Activated gamma-delta T cell (primary cell): ENCODE measurements around the gene PEG3.
"Not testable (repeated sequence)": the region's sequence is repeated elsewhere in the genome, so short reads cannot be mapped to it uniquely, and the experiment has no call there.

Experiments used
- DNase-seq: peaks from one replicate; lab custom pipeline; 2025; lab: John Stamatoyannopoulos, UW
- total RNA-seq, 2 donors: gene quantifications; one replicate each; lab custom pipeline; 2026; lab: John Stamatoyannopoulos, UW

PEG3 gene
- 0.04 to 0.26 reads per million in 2 donors for total RNA-seq

DNA sequence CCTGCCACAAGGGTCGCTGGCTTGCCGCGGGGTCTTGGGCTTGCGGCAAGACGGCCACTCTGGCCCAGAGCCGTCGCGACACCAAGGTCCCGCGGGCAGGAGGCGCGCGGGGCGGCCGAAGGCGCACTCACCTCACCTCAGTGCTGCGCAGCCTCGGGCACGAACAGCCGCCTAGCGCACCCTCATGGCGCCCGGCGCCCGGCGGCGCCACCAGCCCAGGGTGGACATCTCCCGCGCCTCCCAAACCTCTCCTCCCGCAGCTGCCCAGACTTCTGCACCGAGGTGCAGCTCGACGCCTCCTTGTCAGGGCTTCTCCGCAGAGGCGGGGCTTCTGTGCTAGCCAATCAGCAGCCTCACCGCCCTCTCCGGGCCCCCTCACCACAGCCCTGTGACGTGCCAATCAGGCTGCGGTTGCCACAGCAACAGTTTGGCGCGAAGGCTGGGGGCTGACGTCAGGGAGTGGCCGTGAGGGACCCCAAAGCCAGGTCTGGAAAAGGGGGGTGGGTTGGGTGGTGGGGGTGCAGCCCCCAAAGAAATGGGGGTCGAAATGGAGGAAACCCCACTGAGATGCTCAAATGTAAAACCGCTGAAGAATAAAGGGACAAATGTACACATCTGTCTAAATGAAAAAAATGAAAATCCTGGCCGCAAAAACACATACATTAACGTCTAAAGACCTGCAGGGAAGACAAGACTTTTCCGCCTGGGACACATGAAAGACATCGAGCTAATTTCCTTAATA, at the start of gene PEG3, which contains the start of gene ZIM2:
Gene PEG3 (minus strand): TSS at position 276 of the 742 bp plus-strand sequence. CDS start 16,071 bp downstream, outside the sequence.
Gene ZIM2 (minus strand): TSS at position 276 of the 742 bp plus-strand sequence. CDS start 16,449 bp downstream, outside the sequence.
- DNase-seq: no peak

DNA sequence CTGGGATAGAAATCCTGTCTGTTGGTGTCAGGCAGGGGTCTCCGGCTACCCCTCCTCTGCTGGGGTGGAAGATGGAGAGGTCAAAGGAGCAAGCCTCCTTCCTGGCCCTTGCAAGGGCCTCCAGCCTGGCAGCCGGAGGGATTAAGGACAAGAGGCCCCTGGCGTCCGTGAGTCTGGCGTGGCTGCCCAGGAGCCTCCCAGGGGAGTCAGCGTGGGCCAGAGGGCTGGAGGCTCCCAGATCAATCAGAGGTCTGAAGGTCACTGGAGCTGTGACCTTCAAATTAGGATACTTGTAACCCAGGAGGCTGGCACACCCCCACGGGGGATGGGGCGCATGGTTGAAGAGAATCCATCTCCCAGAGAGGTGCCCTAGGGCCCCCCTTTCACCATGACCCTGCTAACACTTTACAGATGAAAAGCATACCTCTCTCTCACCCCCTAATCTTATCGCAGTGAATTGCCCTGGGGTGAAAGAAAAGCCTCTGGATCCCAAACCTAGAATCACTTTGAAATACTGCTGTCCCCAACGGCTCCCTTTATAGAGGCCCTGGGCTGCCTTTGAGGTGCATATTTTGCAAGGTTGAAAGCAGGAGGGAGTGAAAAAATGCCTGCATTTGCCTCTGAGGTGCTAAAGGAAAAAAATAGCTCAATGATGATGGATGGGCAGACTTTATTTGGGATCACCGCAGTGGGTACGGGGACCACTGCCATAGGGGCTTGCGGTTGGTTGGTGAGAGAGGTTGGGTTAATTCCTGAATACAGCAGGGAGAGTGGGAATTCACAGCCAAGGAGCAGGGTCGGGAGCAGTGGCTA, 44.9 kb upstream of the PEG3 start:
- no peak for DNase-seq

DNA sequence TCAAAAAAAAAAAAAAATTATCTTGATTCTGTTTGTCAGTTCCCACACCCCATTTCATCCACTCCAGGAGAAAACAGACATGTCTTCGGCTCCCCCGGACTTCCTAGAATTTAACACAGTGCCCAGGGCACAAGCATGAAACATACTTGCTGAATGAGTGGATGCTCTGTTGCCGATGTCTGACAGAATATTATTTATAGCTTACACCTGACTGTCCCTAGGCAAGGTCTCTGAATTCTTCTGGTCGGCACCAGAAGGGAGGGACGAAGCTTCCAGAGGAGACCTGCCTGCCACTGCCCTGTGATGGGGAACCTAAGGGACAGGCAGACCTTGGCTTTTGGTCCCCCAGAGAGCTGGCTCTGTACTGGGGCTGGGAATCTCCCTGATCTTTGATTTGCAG, 43.9 kb upstream of the PEG3 start:
- DNase-seq: no peak

DNA sequence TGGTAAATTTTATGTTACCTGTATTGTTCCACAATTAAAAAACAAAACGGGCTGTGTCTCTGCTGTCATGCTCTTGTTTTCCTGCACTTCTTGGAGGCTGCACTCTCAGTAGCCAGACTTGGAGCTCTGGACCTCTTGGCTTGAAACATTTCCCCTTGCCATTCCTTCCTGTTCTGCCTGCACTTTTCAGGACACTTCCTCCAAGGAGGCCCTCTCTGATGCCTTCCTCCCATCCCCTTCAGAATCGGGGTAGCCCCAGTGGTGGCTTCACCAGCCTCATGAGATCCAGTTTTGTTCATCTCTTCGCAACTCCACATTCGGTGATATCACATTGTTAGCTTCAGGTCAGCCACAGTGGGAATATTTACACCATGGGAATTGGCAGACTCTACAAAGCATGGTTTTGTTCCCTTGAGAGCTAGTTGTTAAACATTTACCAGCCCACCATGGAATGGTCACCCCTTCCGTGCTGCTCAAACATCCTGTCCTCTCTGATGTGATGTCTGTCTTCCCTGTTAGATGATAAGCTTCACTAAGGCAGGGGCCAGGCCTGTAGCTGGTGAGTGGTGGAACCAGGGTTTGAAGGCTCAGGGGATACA, 40.2 kb upstream of the PEG3 start:
- DNase-seq: no peak

DNA sequence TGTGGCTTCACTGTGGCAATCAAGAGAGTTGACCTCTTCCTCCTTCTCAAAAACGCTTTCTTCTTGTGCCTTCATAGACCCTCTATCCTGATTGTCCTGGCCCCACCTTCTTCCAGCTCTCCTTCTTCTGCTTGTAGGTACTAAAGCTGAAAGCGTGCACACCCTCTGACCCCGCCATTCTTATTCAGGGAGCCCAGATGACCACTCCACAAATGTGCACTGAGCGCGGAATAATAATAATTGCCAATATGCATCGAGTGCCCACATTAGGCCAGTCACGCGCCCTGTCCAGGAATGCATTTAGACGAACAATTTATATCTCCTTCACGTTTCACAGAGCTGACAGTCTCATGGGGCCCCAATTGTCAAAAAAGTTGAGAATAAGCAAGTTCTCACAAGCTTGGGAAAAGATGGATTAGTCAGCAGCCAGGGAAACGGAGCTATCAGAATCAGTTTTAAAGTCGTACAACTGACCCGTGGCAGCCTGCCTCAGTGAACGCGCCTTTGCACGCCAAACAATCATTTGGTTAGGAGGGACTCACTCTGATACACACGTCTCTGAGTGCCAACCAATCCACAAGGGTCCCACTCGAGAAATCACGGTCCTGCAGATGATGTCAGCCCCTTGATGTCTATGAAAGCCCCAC, 36.7 kb upstream of the PEG3 start:
- DNase-seq: no peak

DNA sequence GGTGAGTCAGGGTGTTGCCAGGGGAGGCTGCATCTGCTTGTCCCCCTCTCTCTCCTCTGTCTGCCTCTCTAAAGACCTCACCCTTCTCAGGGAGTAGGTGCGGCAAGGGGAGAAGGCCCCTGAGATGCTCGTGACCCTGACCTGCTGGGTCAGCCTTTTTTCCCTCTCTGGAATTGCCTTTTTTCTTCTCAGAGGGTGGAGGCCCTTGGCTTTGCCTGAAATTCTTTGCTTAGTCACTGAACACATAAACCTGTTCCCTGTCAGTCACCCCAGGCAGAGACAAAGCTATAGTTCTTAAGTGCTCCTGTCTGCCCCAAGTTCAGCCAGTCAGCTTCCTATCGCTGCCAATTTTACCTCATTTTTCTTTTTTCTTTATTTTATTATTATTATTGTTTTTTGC, 35.2 kb upstream of the PEG3 start:
- no peak for DNase-seq

DNA sequence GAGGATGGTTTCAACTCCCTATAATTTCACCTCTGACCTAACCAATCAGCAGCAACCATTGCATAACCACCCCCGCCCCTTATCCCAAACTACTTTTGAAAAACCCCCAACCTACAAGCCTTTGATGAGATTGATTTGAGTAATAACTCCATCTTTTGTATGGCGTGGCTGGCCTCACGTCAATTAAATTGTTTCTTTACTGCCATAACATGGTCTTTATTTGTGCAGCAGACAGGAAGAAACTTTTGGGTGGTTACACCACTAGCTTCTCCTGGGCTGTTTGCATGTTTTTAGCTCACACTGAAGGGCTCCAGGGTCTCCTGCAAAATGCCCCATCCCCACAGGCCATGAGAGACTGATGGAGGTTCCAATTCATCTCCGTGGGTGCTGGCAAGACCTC, 34.0 kb upstream of the PEG3 start:
- no peak for DNase-seq

DNA sequence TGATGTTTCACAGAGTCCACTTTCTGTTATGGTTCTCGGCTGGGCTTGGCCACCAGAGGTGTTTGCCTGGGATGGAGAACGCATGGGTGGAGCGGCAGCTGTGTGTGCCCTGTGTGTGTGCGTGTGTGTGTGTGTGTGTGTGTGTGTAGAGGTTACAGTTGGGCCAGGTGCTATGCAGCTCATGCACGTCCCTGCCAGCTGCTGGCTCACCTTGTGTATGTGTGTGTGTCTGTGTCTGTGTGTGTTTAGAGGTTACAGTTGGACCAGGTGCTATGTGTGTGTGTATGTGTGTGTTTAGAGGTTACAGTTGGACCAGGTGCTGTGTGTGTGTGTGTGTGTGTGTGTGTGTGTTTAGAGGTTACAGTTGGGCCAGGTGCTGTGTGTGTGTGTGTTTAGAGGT, 33.0 kb upstream of the PEG3 start:
- DNase-seq: no peak

DNA sequence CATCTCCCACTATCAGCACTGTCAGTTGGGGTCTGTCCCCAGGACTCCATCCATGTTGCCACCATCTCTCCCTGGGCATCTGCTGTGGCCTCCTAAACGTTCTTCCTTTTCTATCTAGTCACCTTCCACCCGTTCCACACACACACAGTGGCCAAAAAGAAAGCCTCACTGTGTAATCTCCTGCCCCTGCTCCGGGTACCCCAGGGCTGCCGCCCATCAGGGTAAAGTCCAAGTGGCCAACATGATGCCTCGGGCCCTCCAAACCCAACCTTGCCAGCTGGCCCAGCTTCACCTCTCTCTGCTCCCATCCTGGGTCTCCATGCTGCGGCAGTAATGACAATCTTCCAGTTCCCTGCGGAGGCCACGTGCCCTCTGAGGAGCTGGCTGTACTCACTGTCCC, 29.4 kb upstream of the PEG3 start:
- no peak for DNase-seq

DNA sequence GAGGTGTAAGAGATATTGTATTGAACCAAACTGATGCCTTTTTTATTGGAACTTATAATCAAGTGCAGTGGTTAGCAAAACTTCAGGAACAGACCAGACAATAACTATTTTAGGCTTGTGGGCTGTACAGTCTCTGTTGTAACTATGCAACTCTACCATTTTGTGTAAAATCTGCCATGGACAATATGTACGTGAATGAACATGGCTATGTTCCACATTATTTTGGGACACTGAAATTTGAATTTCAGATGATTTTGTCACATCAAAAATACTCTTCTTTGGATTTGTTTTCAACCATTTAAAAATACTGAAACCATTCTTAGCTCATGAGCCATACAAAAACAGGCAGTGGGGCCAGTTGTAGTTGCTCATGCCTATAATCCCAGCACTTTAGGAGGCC, 27.9 kb upstream of the PEG3 start:
- DNase-seq: no peak

DNA sequence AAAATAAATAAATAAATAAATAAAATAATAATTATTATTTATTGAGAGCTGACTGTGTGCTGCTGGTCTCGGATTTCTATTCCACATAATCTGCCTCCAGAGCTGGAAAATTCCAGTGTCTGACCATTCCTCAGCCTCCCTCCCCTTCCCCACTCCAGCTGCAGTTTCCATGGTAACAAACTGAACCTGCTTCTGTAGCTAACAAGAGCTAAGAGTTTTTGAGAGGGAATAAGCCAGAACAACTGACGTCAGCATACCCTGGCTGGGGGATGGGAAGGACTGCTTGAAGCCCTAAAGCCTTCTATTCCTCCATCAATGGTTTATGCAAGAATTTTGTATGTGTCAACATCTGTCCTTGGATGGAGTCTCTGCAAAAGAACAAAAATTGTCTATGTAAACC, 26.0 kb upstream of the PEG3 start:
- DNase-seq: no peak

DNA sequence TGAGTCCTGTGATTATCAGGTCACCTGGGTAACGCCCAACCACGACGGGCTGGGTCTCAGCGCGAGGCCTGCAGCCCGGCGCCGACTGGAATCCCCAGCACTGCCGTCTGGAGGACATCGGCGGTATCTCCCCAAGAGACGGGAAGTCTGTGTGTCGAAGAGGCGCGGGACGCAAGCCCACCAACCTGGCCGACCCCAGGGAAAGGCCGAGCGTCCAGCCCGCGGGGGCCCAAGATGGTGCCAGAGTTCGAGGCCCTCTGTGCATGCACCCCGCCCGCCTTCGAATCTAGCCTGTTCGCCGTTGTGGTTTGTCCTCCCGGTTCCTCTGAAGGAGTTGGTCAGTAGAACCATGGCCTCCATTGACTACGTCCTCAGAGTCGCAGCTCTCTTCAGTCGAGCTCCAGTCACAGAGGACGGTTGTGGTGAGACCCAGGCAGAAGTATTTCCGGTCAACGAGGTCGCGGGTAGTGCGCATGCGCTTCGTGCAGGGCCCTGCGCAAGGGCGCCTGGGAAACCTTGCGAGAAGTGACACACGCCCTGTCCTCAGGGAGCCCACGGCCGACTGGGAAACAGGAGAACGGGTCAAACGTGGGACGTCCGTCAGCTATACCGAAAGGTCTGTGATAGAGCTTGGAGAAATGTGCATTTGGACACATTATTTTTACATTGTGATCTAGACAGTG, 24.1 kb upstream of the PEG3 start:
- DNase-seq: no peak

DNA sequence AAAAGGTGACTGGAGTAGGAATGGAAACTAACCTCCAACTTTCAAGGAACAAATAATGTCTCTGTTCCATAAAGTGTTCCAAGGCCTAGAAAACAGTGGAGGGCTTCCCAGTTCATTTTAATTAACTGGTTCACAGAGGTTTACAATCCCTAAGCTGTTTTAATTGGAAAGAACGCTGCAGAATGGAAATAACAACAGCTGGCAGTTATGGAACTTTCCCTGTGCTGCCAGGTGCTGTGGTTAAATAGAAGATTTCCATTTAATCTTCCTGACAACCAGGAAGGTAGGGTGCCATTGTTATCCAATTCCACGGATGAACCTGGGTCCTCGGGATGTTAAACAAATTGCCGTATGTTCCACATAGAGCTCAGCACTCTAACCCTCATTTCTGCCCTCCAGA, 22.2 kb upstream of the PEG3 start:
- DNase-seq: no peak

DNA sequence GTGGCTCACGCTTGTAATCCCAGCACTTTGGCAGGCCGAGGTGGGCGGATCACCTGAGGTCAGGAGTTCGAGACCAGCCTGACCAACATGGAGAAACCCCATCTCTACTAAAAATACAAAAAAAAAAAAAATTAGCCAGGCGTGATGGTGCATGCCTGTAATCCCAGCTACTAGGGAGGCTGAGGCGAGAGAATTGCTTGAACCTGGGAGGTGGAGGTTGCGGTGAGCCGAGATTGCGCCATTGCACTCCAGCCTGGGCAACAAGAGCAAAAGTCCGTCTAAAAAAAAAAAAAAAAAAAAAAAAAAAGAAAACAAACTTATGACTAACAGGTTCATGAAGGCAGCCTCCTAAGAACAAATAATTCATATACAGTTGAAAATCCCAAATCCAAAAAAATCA, 19.9 kb upstream of the PEG3 start:
- DNase-seq: not testable (repeated sequence)

DNA sequence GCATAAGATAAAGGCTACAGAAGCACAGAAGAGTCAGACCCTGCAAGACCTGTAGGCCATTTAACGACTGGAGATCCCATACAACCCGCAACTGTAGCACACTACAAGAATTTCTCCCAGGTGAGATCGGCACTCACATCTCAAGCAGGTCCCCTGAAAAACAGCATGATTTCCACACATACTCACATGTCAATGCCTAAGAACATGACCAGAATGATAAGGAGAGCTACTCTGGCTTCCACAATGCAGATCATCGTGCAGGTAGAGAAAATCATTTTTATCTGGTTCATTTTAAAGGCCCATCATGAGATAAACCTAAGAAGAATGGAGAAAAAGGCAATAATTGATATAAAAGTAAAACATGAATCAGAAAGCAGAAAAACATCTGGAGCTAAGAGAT, 17.5 kb upstream of the PEG3 start:
- no peak for DNase-seq

DNA sequence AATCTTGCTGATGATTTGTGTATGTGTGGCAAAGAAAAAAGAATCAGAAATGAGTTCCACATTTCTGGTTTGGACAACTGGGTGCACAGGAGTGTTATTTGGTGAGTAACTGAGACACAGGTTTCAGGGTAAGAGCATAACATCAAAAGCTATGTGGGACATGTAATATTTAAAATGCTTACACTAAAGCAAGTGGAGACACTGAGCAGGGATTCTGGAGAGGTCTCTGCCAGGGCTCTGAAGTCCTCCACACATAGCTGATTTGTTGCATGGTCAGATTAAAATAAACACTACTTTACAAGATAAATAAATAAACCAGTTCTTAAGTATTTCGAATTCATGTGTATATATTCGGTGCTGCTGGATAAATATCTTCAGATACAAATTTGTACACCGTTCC, 16.3 kb upstream of the PEG3 start:
- no peak for DNase-seq

DNA sequence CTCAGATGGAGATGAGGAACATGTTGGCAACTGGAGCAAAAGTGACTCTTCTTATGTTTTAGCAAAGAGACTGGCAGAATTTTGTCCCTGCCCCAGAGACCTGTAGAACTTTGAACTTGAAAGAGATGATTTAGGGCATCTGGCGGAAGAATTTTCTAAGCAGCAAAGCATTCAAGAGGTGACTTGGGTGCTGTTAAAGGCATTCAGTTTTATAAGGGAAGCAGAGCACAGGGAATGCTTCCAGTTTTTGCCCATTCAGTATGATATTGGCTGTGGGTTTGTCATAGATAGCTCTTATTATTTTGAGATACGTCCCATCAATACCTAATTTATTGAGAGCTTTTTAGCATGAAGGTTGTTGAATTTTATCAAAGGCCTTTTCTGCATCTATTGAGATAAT, 11.8 kb upstream of the PEG3 start:
- DNase-seq: not testable (repeated sequence)

DNA sequence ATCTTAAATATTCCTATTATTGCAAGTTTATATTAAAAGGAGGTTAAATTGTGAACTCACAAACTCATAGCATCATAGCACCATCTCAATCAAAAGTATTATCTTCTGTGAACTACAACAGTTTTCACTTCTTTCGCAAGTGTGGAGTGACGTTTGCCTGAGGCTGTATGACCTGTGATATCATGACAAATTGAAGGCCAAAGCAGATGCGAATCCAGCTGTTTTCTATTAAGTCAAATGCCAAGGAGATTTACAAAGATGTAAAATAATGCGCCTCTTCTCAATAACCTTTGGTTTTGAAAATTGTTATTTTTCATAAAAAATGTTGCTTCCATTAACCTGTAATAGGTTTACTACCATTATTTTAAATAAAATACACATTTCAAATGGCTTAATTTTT, 7.6 kb upstream of the PEG3 start:
- DNase-seq: no peak

DNA sequence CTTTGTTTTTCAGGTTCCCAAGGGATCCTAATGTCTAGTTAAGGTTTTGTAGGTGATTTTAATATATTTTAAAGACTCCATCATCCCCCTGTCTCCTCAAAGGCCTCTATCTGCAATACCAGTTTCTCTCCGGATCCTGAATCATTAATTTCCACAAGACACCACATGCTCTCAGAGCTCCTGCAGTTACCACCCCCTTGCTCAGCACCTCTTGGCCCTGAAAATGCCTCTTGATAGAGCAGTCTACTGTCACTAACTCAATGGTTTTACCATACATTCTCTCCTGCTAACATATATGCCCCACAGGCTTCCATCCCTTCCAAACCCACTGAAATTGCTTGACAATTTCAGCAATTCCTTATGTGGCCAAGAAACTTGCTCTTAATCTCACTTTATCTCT, 1.9 kb upstream of the PEG3 start:
- no peak for DNase-seq

DNA sequence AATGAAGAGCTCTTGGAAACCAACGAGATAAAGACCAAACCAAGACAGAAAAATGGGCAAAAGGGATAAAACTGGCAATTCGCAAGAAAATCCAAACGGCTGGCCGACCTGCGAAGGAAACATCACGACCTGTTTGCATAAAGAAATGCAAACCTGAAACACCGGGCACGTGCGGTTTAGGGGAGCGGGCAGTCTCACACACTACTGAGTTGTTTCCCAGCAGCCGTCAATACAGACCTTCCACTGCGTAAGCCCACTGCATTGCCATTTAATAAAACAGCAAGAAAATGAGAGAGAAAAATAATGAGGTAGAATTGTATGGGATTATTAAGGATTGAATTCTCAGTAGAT, 642 bp upstream of the PEG3 start:
- DNase-seq: no peak

DNA sequence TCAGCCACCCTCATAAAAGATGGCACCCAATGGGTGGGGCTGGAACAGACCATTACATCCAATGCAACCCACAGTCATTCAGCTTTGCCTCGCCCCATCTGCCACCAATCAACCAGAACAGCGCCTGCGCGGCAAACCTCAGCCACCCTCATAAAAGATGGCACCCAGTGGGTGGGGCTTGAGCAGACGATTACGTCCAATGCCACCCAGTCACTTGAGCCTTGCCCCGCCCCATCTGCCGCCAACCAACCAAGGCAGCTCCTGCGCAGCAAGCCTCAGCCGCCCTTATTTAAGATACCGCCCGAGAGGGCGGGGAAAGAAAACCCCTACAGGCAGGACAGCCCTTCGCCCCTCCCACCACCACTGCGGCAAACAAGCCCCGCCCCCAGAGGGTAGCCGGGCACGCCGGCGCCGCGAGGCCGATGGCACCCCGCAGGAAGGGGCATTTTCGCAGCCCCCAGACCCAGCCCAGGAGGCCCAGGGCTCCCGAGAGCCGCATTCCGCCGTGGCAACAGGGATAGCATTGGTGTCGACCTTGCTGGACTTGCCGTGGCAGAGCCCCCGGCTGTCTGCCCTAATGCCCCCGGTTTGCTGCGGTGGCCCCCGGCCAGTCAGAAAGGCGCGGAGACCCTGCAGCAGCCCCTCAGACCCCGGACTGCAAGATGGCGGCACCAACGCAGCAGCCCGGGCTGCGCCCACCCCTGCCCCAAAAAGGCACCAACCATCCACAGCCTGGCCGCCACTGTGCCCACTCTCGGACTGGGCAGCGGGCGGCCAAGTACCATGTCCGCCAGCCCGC, 675 bp downstream of the PEG3 start:
- DNase-seq: no peak
